ENCODE measurements around the gene PSMD7.

Gene PSMD7

DNA sequence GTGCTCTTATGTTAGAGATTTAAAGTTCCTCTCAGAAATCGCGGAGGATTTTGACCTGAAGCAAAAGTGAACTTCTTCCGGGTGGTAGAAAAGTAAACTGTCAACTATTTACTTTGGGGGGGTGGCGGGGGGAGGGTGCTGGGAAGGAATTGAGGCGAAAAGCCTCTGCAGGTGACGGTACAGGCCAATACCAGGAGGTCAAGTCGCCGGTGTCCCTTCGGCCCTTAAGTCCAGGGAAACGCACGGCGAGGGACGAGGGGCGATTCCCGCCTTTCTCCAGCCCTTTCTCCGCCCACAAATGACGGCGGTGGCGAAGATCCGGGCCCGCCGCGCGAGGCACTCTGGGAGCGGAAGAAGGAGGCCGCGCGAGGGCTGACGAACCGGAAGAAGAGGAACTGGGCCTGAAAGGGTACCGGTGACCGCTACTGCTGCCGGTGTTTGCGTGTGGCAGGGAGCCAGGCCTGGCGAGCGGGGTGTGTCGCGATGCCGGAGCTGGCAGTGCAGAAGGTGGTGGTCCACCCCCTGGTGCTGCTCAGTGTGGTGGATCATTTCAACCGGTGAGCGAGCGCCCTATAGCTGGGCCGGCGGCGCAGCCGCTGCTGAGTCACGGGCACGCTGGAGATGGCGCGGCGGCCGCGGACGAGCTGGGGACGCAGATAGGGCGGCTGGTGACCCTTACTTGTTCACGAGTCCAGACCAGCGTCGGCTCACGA lies at the start of gene PSMD7:
PSMD7 (plus strand) TSS at position 383 of the 713 bp plus-strand sequence; CDS start at position 484, 101 bp downstream.
- TF ChIP-seq, protein P1, sequence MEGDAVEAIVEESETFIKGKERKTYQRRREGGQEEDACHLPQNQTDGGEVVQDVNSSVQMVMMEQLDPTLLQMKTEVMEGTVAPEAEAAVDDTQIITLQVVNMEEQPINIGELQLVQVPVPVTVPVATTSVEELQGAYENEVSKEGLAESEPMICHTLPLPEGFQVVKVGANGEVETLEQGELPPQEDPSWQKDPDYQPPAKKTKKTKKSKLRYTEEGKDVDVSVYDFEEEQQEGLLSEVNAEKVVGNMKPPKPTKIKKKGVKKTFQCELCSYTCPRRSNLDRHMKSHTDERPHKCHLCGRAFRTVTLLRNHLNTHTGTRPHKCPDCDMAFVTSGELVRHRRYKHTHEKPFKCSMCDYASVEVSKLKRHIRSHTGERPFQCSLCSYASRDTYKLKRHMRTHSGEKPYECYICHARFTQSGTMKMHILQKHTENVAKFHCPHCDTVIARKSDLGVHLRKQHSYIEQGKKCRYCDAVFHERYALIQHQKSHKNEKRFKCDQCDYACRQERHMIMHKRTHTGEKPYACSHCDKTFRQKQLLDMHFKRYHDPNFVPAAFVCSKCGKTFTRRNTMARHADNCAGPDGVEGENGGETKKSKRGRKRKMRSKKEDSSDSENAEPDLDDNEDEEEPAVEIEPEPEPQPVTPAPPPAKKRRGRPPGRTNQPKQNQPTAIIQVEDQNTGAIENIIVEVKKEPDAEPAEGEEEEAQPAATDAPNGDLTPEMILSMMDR (IDR thresholded peaks at IDR 0.05; ENCODE audit: low read depth, low read length), result no peak
- peak; percentile 89 to 90 for DNase-seq (ENCODE audit: low read depth in 2 of 2)
- H3K4me3 ChIP-seq (replicated peaks in 1 of 2; ENCODE audit: low read depth in 2 of 2, low read length in 2 of 2), result peak within 1 kb of the TSS; percentile 93

DNA sequence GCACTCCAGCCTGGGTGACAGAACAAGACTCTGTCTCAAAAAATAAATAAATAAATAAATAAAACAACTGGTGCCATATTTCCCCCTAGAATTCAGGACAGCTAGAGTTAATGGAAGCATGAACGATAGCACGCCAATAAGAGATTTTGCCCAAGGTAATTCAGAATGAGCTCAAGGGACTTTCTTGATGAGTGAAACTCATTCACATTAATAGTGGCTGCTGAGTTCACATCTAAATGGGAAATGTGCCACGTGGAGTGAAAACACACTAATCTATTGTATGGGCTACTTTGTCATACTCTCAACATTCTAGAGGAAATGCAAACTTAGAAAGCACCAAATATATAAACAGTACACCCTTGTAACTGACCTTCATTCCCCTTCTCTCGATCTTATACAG lies 47.4 kb upstream of the PSMD7 start:
- H3K4me3 ChIP-seq (replicated peaks in 1 of 2; ENCODE audit: low read depth in 2 of 2, low read length in 2 of 2), result no peak overlapping the region
- no peak for DNase-seq (ENCODE audit: low read depth in 2 of 2)
- TF ChIP-seq, protein P1 (IDR thresholded peaks at IDR 0.05; ENCODE audit: low read depth, low read length), result no peak

DNA sequence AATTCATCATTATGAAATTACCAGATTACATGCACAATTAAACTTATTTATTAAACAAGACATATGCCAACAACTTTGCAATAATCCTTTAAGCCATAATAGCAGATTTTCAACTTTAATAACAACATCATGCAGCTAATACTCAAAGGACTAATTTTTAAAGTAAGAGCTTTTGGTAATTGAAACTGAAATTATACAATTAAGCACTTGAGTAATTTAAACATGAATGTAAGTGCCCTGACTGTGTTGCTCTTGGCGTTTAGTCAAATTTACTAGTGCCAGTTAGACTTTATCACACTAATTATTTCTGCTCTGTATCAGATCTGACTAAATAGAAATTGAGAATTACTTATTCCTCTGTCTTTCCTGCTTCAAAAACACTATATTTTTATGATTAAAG lies 46.8 kb upstream of the PSMD7 start:
- no peak overlapping the region for H3K4me3 ChIP-seq (replicated peaks in 1 of 2; ENCODE audit: low read depth in 2 of 2, low read length in 2 of 2)
- TF ChIP-seq, protein P1 (IDR thresholded peaks at IDR 0.05; ENCODE audit: low read depth, low read length), result no peak
- DNase-seq (ENCODE audit: low read depth in 2 of 2), result no peak

DNA sequence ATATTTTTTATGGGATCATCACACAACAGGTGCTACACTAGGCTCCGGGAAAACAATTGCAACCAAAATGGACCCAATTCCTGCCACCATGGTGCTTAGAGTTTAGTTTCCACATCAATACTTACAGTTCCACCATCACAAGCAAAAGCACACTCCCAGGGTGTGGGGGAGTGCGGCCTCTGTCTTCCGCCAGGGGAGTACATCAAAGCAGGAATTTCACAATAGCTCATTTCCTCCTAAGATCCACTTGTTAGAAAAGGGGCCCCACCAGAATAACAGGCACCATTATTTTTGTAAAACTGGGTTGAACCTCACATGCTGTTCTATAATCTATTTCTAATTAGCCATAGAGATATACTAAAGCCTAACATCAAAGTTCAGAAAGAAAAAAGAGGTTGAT lies 44.3 kb upstream of the PSMD7 start:
- TF ChIP-seq, protein P1 (IDR thresholded peaks at IDR 0.05; ENCODE audit: low read depth, low read length), result no peak
- no peak for DNase-seq (ENCODE audit: low read depth in 2 of 2)
- H3K4me3 ChIP-seq (replicated peaks in 1 of 2; ENCODE audit: low read depth in 2 of 2, low read length in 2 of 2), result no peak overlapping the region

DNA sequence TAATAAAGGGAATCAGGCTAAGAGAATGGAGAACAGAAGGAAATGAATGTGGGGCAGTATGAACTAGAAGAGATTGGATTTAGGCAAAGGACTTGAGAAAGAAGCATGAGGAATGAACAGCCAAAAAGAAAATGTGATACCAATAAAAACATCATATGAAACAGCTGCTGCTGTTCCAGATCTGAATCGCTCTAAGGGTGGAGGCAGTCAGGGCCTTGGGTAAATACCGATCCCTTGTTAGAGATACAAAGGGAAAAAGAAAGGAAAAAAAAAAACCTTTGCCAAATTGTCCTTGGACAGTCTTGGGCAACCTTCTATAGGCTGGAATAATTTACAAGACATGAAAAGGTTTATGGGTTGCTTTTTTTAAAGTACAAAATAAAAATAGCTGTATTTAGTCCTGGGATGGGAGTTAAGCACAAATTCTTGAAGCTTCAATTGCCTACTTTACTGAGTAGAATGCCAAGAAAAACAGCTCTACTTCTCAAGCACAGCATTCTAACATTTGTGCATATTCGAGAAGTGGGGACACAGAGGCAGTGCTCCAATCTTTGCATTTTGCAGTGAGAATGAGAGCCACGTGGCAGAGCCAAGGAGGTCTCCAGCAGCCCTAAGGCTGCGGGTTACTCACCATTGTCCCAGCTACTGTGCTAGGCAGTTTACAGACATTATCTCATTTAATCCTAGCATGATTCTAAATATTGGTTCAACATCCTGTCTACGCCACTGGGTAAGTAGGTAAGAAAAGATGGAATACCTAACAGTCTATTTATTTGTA lies 43.3 kb upstream of the PSMD7 start:
- no peak for DNase-seq (ENCODE audit: low read depth in 2 of 2)
- no peak overlapping the region for H3K4me3 ChIP-seq (replicated peaks in 1 of 2; ENCODE audit: low read depth in 2 of 2, low read length in 2 of 2)
- TF ChIP-seq, protein P1 (IDR thresholded peaks at IDR 0.05; ENCODE audit: low read depth, low read length), result no peak

DNA sequence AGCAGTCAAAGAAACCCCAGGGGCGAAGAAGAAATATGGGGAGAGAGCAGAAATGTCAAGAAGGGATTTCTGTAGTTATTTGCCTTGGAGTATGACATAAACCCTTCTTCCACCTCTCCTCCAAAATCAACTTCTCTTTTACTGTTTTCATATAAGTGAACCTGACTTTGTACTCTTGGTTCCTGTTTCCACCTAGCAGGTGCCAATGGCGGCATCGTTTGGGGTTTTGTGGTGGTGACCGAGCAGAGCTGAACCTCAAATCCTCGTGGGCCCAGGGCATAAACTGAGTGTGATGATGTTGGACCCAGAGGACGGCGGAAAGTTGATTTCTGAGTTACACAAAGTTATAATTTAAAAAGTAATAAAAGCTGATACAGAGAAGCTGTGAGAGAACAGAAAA lies 39.6 kb upstream of the PSMD7 start:
- no peak for DNase-seq (ENCODE audit: low read depth in 2 of 2)
- H3K4me3 ChIP-seq (replicated peaks in 1 of 2; ENCODE audit: low read depth in 2 of 2, low read length in 2 of 2), result no peak overlapping the region
- TF ChIP-seq, protein P1 (IDR thresholded peaks at IDR 0.05; ENCODE audit: low read depth, low read length), result no peak

All from cardiac fibroblast (primary cell).